Activated CD4-positive, alpha-beta memory T cell treated with anti-CD3 and anti-CD28 coated beads, Interleukin-2, amount 10 ng/mL, durations not matched to agents 7 days and 5 days (primary cell): ENCODE data around the gene SFI1. TPM values are rescaled to one million over a fixed set of nuclear protein-coding genes. Genes with fewer than 3 reads are reported as not detected.

Experiments
- CTCF ChIA-PET: fragments of 350-600 bp; sonication (Branson Sonifier 250); formaldehyde crosslinking; loops from one replicate; lab custom pipeline; 2021; ENCODE audit warnings: antibody characterized with exemption, inconsistent platforms; lab: Charles Lee
- POLR2A ChIA-PET: fragments of 350-600 bp; sonication (Branson Sonifier 250); formaldehyde crosslinking; loops from one replicate; lab custom pipeline; 2021; ENCODE audit warnings: antibody characterized with exemption; lab: Charles Lee
- DNase-seq: peaks from one replicate; pipeline ENCODE4 v3.0.0-alpha.2; 2020
- H3K27ac Mint-ChIP-seq: one replicate; pipeline ENCODE4 v1.8.0; 2021; ENCODE audit warnings: mild to moderate bottlenecking, mixed read lengths
- H3K27me3 Mint-ChIP-seq: one replicate; pipeline ENCODE4 v1.8.0; 2021; ENCODE audit warnings: mixed read lengths
- H3K36me3 Mint-ChIP-seq: one replicate; pipeline ENCODE4 v1.8.0; 2021; ENCODE audit warnings: low read depth, mixed read lengths
- H3K4me1 Mint-ChIP-seq: one replicate; pipeline ENCODE4 v1.8.0; 2021; ENCODE audit warnings: mixed read lengths
- H3K4me3 Mint-ChIP-seq: one replicate; pipeline ENCODE4 v1.8.0; 2021; ENCODE audit warnings: mild to moderate bottlenecking, mixed read lengths
- H3K9me3 Mint-ChIP-seq: one replicate; pipeline ENCODE4 v1.8.0; 2021; ENCODE audit warnings: mixed read lengths
- total RNA-seq, 2 experiments: library from RNA; stranded (reverse); gene quantifications; one replicate each; pipeline ENCODE4 v1.2.3, GENCODE V29; 2021

SFI1 gene
- total RNA-seq, 2 experiments from 2014 or later: 140 to 145 TPM

DNA sequence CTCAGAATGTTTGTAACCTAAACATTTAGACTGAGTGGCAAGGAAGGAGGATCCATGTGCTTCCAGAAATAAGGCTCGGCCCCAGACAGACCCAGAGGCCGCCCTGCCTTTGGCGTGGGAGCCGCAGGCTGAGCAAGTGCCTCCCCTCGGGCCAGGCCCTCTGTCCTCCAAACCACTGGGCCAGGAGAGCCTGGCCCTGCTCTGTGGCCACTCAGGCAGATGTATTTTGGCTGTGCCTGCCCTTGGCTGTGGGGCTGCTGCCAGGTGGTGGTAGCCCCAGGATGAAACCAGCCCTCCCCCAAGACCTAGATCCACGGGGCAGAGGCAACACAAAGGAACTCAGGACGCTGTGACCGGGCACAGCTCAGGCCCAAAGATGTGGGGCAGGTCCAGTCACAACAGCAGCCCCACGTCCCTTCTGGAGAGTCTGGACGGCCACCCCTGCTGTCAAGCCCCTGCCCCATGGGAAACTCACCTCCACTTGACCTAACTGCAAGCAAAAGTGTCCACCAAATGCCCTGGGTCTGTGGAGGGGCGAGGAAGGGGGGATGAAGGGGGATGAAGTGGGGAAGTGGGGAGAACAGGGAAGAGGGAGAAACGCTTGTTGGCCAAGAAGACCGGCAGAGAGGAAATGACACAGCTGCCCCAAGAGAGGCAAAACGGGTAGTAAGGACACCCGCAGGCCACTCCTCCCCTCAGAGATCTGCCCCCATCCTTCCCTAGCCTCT is 141.7 kb downstream of the SFI1 start:
- peak; percentile 38 for DNase-seq
- ChIA-PET POLR2A (no interaction called here), CTCF (interaction anchor here (0.7 to 2.5 kb wide), 5 partner anchors 24 to 277 kb away, joined by 4 to 9 read pairs (median 5); partner anchors contain the start of gene PISD)
- Mint-ChIP-seq H3K27me3 (no peaks in the 10 kb centered on the region), H3K36me3 (peaks cover 4% of the 10 kb centered on the region), H3K4me1 (peaks cover 36% of the 10 kb centered on the region), H3K27ac (peak overlapping the region; percentile 68), H3K4me3 (peak overlapping the region; percentile 48), H3K9me3 (no peaks in the 10 kb centered on the region)

DNA sequence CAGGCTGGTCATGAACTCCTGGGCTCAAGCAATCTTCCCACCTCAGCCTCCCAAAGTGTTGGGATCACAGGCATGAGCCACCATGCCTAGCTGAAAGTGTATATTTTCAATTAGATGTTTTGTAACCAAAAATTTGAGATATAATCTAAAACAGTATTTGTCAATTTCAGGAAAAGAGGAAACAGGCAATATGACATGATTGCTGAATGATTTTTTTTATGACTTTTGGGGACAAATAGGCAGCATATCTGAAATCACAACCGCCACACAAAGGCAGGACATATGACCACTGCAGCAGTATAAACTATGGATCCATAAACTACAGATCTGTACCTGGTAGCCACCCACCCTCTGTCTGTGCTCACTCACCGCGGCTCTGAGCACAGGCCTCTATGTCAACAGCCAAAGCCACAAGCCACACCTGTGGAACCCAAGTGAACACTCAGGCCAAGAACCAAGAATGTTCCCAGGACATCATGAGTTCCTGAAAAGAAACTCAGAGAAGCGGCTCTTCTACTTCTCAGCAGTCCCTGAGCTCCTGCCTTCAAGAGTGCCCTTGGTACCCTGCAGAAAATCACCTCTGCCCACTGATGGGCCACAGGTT is 143.2 kb downstream of the SFI1 start:
- POLR2A ChIA-PET: interaction anchor here (1.7 kb wide), 1 partner anchor 9 kb away, joined by 5 read pairs; no protein-coding TSS in a partner anchor
- no peaks in the 10 kb centered on the region for H3K9me3 Mint-ChIP-seq

GRCh38 chr22:31646186-31647019 is 150.1 kb downstream of the SFI1 start:
- Mint-ChIP-seq H3K36me3 (peaks cover 19% of the 10 kb centered on the region), H3K4me1 (peaks cover 25% of the 10 kb centered on the region), H3K27me3 (no peaks in the 10 kb centered on the region), H3K9me3 (no peaks in the 10 kb centered on the region), H3K27ac (peak overlapping the region; percentile 28), H3K4me3 (no peak overlapping the region)
- POLR2A ChIA-PET: interaction anchor here (0.9 to 1.7 kb wide), 3 partner anchors 15 to 30 kb away, joined by 3 to 7 read pairs (median 6); no protein-coding TSS in a partner anchor
- no peak for DNase-seq
- CTCF ChIA-PET: no interaction called here

More for the DNA sequence above, 143.2 kb downstream of the SFI1 start:
- H3K27me3 Mint-ChIP-seq: no peaks in the 10 kb centered on the region
- peak overlapping the region; percentile 26 for H3K27ac Mint-ChIP-seq
- no peak overlapping the region for H3K4me3 Mint-ChIP-seq
- H3K4me1 Mint-ChIP-seq: peaks cover 36% of the 10 kb centered on the region
- peaks cover 7% of the 10 kb centered on the region for H3K36me3 Mint-ChIP-seq
- CTCF ChIA-PET: interaction anchor here (0.7 to 2.5 kb wide), 2 partner anchors 19 to 83 kb away, joined by 4 to 9 read pairs; no protein-coding TSS in a partner anchor
- no peak for DNase-seq

GRCh38 chr22:31647066-31647465 is 150.7 kb downstream of the SFI1 start:
- no peaks in the 10 kb centered on the region for H3K9me3 Mint-ChIP-seq
- no peak overlapping the region for H3K27ac Mint-ChIP-seq
- ChIA-PET POLR2A (interaction anchor here (0.9 to 1.7 kb wide), 3 partner anchors 14 to 29 kb away, joined by 3 to 7 read pairs (median 6); no protein-coding TSS in a partner anchor), CTCF (interaction anchor here (1.2 to 1.4 kb wide), 2 partner anchors 13 to 19 kb away, joined by 4 to 5 read pairs; no protein-coding TSS in a partner anchor)
- H3K36me3 Mint-ChIP-seq: peaks cover 19% of the 10 kb centered on the region
- no peak overlapping the region for H3K4me3 Mint-ChIP-seq
- H3K4me1 Mint-ChIP-seq: peaks cover 31% of the 10 kb centered on the region
- DNase-seq: no peak
- no peaks in the 10 kb centered on the region for H3K27me3 Mint-ChIP-seq

GRCh38 chr22:31647523-31648320 is 151.4 kb downstream of the SFI1 start:
- peaks cover 19% of the 10 kb centered on the region for H3K36me3 Mint-ChIP-seq
- no peaks in the 10 kb centered on the region for H3K9me3 Mint-ChIP-seq
- H3K4me1 Mint-ChIP-seq: peaks cover 34% of the 10 kb centered on the region
- ChIA-PET CTCF (interaction anchor here (1.2 to 1.4 kb wide), 2 partner anchors 13 to 18 kb away, joined by 4 to 5 read pairs; no protein-coding TSS in a partner anchor), POLR2A (interaction anchor here (1.7 kb wide), 2 partner anchors 13 to 17 kb away, joined by 6 to 7 read pairs; no protein-coding TSS in a partner anchor)
- H3K27me3 Mint-ChIP-seq: no peaks in the 10 kb centered on the region
- H3K4me3 Mint-ChIP-seq: no peak overlapping the region
- no peak for DNase-seq
- H3K27ac Mint-ChIP-seq: no peak overlapping the region

GRCh38 chr22:31650391-31650790 is 154.1 kb downstream of the SFI1 start:
- CTCF ChIA-PET: interaction anchor here (1.0 kb wide), 1 partner anchor 18 kb away, joined by 3 read pairs; no protein-coding TSS in a partner anchor
- no peaks in the 10 kb centered on the region for H3K9me3 Mint-ChIP-seq
- peaks cover 45% of the 10 kb centered on the region for H3K4me1 Mint-ChIP-seq
- POLR2A ChIA-PET: no interaction called here
- no peak overlapping the region for H3K4me3 Mint-ChIP-seq
- H3K36me3 Mint-ChIP-seq: peaks cover 15% of the 10 kb centered on the region
- H3K27ac Mint-ChIP-seq: no peak overlapping the region
- H3K27me3 Mint-ChIP-seq: no peaks in the 10 kb centered on the region
- no peak for DNase-seq

- Mint-ChIP-seq H3K9me3 (no peaks in the 10 kb centered on the region), H3K36me3 (peaks cover 11% of the 10 kb centered on the region), H3K4me1 (peaks cover 38% of the 10 kb centered on the region), H3K27ac (no peak overlapping the region), H3K27me3 (no peaks in the 10 kb centered on the region), H3K4me3 (peak overlapping the region; percentile 24)
- POLR2A ChIA-PET: no interaction called here
- CTCF ChIA-PET: no interaction called here
- DNase-seq: no peak
These were observed 155.3 kb downstream of the SFI1 start for GRCh38 chr22:31651664-31652063.

- H3K36me3 Mint-ChIP-seq: peaks cover 10% of the 10 kb centered on the region
- CTCF ChIA-PET: no interaction called here
- no peak for DNase-seq
- no peak overlapping the region for H3K4me3 Mint-ChIP-seq
- H3K4me1 Mint-ChIP-seq: peaks cover 34% of the 10 kb centered on the region
- H3K27ac Mint-ChIP-seq: no peak overlapping the region
- POLR2A ChIA-PET: interaction anchor here (2.3 kb wide), 1 partner anchor 10 kb away, joined by 8 read pairs; the partner anchor contains the start of gene PISD
- H3K9me3 Mint-ChIP-seq: no peaks in the 10 kb centered on the region
- no peaks in the 10 kb centered on the region for H3K27me3 Mint-ChIP-seq
These were observed 155.8 kb downstream of the SFI1 start for GRCh38 chr22:31652088-31652487.

DNA sequence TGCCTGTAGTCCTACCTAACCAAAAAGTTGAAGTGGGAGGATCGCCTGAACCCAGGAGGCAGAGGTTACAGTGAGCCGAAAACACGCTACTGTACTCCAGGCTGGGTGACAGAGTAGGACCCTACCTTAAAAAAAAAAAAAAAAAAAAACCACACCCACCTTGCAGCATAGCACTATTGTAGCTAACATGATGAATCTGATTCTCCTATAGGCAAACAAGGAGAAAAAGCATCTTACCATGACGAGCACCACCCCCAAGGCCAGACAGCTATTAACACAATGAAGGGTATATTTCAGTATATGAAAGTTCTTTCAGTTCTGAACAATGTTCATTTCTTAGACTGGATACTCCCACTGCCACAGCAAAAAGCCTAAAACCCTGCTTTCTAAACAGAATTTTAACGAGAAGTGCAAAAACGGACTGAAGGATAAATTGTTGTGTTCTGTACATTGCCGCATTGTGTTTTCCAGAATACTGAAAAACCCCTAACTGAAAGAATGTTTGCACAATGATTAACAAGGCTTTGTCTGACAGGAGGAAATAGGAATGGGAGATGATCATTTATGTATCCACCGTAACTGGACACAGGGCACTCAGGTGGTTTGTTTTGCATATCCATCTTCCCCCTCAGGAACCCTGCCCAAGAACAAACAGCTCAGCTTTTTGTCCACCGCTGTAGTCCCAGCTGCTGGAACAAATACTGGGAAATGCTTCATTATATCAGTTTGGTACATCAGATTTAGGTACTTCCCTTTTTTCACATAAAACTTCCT is 156.8 kb downstream of the SFI1 start:
- POLR2A ChIA-PET: interaction anchor here (1.5 to 2.3 kb wide), 2 partner anchors 9 to 24 kb away, joined by 5 to 8 read pairs; partner anchors contain the start of gene PISD
- no peak for DNase-seq

GRCh38 chr22:31653944-31654343 is 157.6 kb downstream of the SFI1 start:
- ChIA-PET CTCF (interaction anchor here (1.9 kb wide), 1 partner anchor 12 kb away, joined by 9 read pairs; no protein-coding TSS in a partner anchor), POLR2A (interaction anchor here (1.5 to 2.3 kb wide), 2 partner anchors 8 to 23 kb away, joined by 5 to 8 read pairs; partner anchors contain the start of gene PISD)
- no peak for DNase-seq
- Mint-ChIP-seq H3K27me3 (no peaks in the 10 kb centered on the region), H3K4me1 (peaks cover 32% of the 10 kb centered on the region), H3K4me3 (no peak overlapping the region), H3K27ac (no peak overlapping the region), H3K36me3 (peaks cover 3% of the 10 kb centered on the region), H3K9me3 (no peaks in the 10 kb centered on the region)

More for the DNA sequence above, 156.8 kb downstream of the SFI1 start:
- H3K27me3 Mint-ChIP-seq: no peaks in the 10 kb centered on the region
- no peak overlapping the region for H3K27ac Mint-ChIP-seq
- CTCF ChIA-PET: interaction anchor here (0.6 to 0.7 kb wide), 2 partner anchors 54 to 96 kb away, joined by 3 read pairs; no protein-coding TSS in a partner anchor
- H3K4me3 Mint-ChIP-seq: no peak overlapping the region
- H3K9me3 Mint-ChIP-seq: no peaks in the 10 kb centered on the region
- H3K36me3 Mint-ChIP-seq: peaks cover 8% of the 10 kb centered on the region
- peaks cover 31% of the 10 kb centered on the region for H3K4me1 Mint-ChIP-seq

DNA sequence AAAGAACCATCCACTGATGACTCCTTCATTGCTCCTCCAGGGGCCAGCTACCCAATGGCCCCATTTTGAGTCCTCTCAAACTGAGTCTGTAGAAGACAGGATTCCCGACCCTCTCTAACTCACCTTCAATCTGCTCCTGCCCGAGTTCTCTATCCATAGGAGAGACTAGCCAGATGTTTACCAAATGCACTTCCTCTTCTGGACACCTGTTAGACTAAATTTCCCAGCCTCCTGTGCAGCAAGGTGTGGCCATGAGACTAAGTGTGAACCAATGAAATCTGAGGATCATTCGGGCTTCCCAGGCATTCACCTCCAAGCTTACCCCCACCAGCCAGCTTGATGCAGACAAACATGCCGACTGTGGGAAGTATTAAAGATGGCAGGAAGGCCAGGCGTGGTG is 158.1 kb downstream of the SFI1 start:
- Mint-ChIP-seq H3K4me3 (no peak overlapping the region), H3K4me1 (peaks cover 33% of the 10 kb centered on the region), H3K9me3 (no peaks in the 10 kb centered on the region), H3K27me3 (no peaks in the 10 kb centered on the region), H3K27ac (no peak overlapping the region), H3K36me3 (no peaks in the 10 kb centered on the region)
- CTCF ChIA-PET: interaction anchor here (1.9 kb wide), 1 partner anchor 11 kb away, joined by 9 read pairs; no protein-coding TSS in a partner anchor
- POLR2A ChIA-PET: interaction anchor here (1.5 to 2.3 kb wide), 2 partner anchors 7 to 22 kb away, joined by 5 to 8 read pairs; partner anchors contain the start of gene PISD
- DNase-seq: no peak
